PC-3 (cell line): ENCODE results near the gene UQCRQ. TPM values are rescaled to one million over a fixed set of nuclear protein-coding genes. Genes with fewer than 3 reads are reported as not detected.

ENCODE experiments used
- ATAC-seq: fragments of 200-7000 bp; cut with Tn5 transposase; 2 replicates; pipeline ENCODE4 v1.9.1; 2020; ENCODE audit warnings: mild to moderate bottlenecking, moderate library complexity
- BruUV-seq: library from RNA; stranded (reverse); fragments of 400-500 nt; replicated peaks from 2 replicates; lab custom pipeline; 2021; lab: Mats Ljungman, UMichigan
- CTCF ChIA-PET: fragments of 300-600 bp; sonication (Branson Sonifier 250); formaldehyde crosslinking; loops from one replicate; lab custom pipeline; 2022; ENCODE audit warnings: antibody characterized with exemption; lab: Charles Lee
- POLR2A ChIA-PET: fragments of 300-600 bp; sonication (Branson Sonifier 250); formaldehyde crosslinking; loops from one replicate; lab custom pipeline; 2022; ENCODE audit warnings: antibody characterized with exemption; ENCODE audit not compliant: unreplicated experiment; lab: Charles Lee
- DNase-seq: peaks from one replicate; pipeline ENCODE4 v3.0.0-alpha.2; 2015
- H2AFZ ChIP-seq: fragments of 300-600 bp; sonication (generic); 2 replicates; pipeline ENCODE4 v1.6.0; 2016; ENCODE audit warnings: antibody characterized with exemption, low read length
- H3F3A ChIP-seq: fragments of 300-600 bp; sonication (generic); one replicate; pipeline ENCODE4 v1.6.0; 2017; ENCODE audit warnings: antibody characterized with exemption, low read length, control low read depth, mild to moderate bottlenecking; ENCODE audit not compliant: unreplicated experiment
- H3K27ac ChIP-seq: fragments of 300-600 bp; sonication (generic); 2 replicates; pipeline ENCODE4 v1.5.1; 2016; ENCODE audit warnings: mild to moderate bottlenecking, low read length
- H3K27me3 ChIP-seq: fragments of 300-600 bp; sonication (generic); 2 replicates; pipeline ENCODE4 v1.6.1; 2016; ENCODE audit warnings: low read length, mixed read lengths
- H3K36me3 ChIP-seq: fragments of 300-600 bp; sonication (generic); 2 replicates; pipeline ENCODE4 v1.6.1; 2016; ENCODE audit warnings: low read depth, mixed run types, low read length, mixed read lengths
- H3K4me1 ChIP-seq: fragments of 300-600 bp; sonication (generic); 2 replicates; pipeline ENCODE4 v1.5.1; 2016; ENCODE audit warnings: low read length; ENCODE audit not compliant: insufficient read depth
- H3K4me2 ChIP-seq: fragments of 300-600 bp; sonication (generic); 2 replicates; pipeline ENCODE4 v1.6.0; 2016; ENCODE audit warnings: low read length
- H3K4me3 ChIP-seq: fragments of 300-600 bp; sonication (generic); 2 replicates; pipeline ENCODE4 v1.5.1; 2016; ENCODE audit warnings: mild to moderate bottlenecking, low read length, mixed read lengths
- H3K79me2 ChIP-seq: fragments of 300-600 bp; sonication (generic); 2 replicates; pipeline ENCODE4 v1.6.1; 2017; ENCODE audit warnings: low read length, mixed read lengths
- H3K9ac ChIP-seq: fragments of 300-600 bp; sonication (generic); 2 replicates; pipeline ENCODE4 v1.6.0; 2016; ENCODE audit warnings: mild to moderate bottlenecking, low read length
- H3K9me2 ChIP-seq: fragments of 300-600 bp; sonication (generic); replicated peaks from 2 replicates; pipeline ENCODE4 v1.6.1; 2016; ENCODE audit warnings: mixed run types, low read length, mixed read lengths
- H3K9me3 ChIP-seq: fragments of 300-600 bp; sonication (generic); 2 replicates; pipeline ENCODE4 v1.6.1; 2016; ENCODE audit warnings: low read length, mixed read lengths
- H4K20me1 ChIP-seq: fragments of 300-600 bp; sonication (generic); 2 replicates; pipeline ENCODE4 v1.6.1; 2016; ENCODE audit warnings: low read length, mixed read lengths
- EZH2 ChIP-seq: fragments of 300-600 bp; sonication (generic); IDR thresholded peaks from one replicate; pipeline ENCODE4 v1.6.1; 2017; ENCODE audit warnings: antibody characterized with exemption, mild to moderate bottlenecking, low read length; ENCODE audit not compliant: unreplicated experiment
- EZH2phosphoT487 ChIP-seq: fragments of 300-600 bp; sonication (generic); IDR thresholded peaks from 2 replicates; pipeline ENCODE4 v1.6.1; 2018; ENCODE audit warnings: mild to moderate bottlenecking, antibody characterized with exemption, low read length, borderline replicate concordance
- intact Hi-C: fragments of 100-400 bp; cut with micrococcal nuclease; formaldehyde crosslinking; loops from 2 replicates; pipeline ENCODE4 v1.9.0; 2023
- total RNA-seq: library from RNA; depleted of rRNA; stranded (reverse); fragments of >200 nt; gene quantifications from 2 replicates; pipeline ENCODE4 v1.2.3, GENCODE V29; 2014
- TF ChIP-seq, protein P1 (sequence below): fragments of 300-600 bp; sonication (generic); conservative IDR thresholded peaks from 2 replicates; pipeline ENCODE4 v1.5.1; 2017; ENCODE audit warnings: antibody characterized with exemption, low read depth, mild to moderate bottlenecking, low read length

The UQCRQ gene
- total RNA-seq, 1 experiment from 2014 or later = 198 TPM

DNA sequence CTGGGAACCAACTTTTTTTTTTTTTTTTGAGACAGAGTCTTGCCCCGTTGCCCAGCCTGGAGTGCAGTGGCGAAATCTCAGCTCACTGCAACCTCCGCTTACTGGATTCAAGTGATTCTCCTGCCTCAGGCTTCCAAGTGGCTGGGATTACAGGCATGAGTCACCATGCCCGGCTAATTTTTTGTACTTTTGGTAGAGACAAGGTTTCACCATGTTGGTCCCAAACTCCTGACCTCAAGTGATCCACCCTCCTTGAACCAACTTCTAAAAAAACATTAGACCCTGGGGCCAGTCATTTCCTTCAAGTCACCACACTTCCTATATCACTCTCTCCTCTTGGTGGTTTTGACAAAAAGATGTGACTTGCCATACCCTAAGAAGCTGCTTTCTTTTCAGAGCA, 25.1 kb upstream of the UQCRQ start:
- no peak overlapping the region for H3K27ac ChIP-seq
- peak; percentile 10 for DNase-seq
- H3K9ac ChIP-seq = no peak overlapping the region
- TF ChIP-seq EZH2 (no peak), EZH2phosphoT487 (no peak)
- TF ChIP-seq, protein P1, sequence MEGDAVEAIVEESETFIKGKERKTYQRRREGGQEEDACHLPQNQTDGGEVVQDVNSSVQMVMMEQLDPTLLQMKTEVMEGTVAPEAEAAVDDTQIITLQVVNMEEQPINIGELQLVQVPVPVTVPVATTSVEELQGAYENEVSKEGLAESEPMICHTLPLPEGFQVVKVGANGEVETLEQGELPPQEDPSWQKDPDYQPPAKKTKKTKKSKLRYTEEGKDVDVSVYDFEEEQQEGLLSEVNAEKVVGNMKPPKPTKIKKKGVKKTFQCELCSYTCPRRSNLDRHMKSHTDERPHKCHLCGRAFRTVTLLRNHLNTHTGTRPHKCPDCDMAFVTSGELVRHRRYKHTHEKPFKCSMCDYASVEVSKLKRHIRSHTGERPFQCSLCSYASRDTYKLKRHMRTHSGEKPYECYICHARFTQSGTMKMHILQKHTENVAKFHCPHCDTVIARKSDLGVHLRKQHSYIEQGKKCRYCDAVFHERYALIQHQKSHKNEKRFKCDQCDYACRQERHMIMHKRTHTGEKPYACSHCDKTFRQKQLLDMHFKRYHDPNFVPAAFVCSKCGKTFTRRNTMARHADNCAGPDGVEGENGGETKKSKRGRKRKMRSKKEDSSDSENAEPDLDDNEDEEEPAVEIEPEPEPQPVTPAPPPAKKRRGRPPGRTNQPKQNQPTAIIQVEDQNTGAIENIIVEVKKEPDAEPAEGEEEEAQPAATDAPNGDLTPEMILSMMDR = no peak
- H3K9me3 ChIP-seq = no peaks in the 10 kb centered on the region
- no peaks in the 10 kb centered on the region for H3K36me3 ChIP-seq
- no peaks in the 10 kb centered on the region for H3K79me2 ChIP-seq
- H3K27me3 ChIP-seq = no peaks in the 10 kb centered on the region
- no peak overlapping the region for H3K4me2 ChIP-seq
- ATAC-seq = no peak
- peaks cover 32% of the 10 kb centered on the region for H3K4me1 ChIP-seq
- no peaks in the 10 kb centered on the region for H3K9me2 ChIP-seq
- CTCF ChIA-PET = no interaction called here
- no peaks in the 10 kb centered on the region for H3F3A ChIP-seq
- H2AFZ ChIP-seq = no peak overlapping the region
- H4K20me1 ChIP-seq = no peaks in the 10 kb centered on the region
- no TSS peak for BruUV-seq
- intact Hi-C loops = no loop called here
- no peak overlapping the region for H3K4me3 ChIP-seq
- POLR2A ChIA-PET = no interaction called here

DNA sequence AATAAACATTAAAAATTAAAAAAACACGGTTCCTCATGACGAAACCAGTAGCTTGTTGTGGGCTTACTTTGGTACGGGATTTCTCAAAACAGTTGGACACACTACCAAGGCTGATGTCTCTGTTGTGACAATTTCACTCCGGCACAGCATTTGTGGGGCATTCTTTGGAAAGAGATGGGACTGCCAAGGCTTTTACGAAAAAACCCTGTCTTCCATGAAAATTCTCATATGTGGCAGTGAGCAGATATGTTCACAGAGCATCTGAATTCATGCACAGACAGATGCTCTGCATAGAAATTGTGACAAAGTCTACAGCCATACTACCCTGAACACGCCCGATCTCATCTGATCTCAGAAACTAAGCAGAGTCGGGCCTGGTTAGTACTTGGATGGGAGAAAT, 18.2 kb upstream of the UQCRQ start:
- H3K79me2 ChIP-seq = no peaks in the 10 kb centered on the region
- no peak for ATAC-seq
- BruUV-seq = no TSS peak

DNA sequence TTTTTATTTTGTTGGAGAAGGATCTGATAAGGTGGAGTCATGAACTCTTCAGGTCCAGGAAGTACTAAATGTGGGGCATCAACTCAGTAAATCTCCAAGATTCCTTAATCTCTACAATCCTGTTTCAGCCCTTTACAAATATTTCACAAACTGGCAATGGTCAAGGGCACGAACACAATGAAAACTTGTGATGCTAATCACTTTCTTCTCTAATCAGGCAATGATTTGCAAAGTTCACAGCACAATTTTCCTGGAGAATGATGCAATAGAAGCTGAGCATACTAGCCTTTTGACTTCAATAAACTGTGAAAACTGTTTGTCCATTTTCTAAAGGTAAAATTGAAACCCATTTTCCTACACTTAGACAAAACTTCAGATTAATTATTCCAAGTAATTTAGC, 17.1 kb upstream of the UQCRQ start:
- TF ChIP-seq EZH2phosphoT487 = no peak
- TF ChIP-seq, protein P1 = no peak
- no peak for TF ChIP-seq EZH2
- Histone ChIP-seq H4K20me1 (no peaks in the 10 kb centered on the region), H3K9ac (no peak overlapping the region), H3K27ac (no peak overlapping the region), H3K9me2 (no peaks in the 10 kb centered on the region), H3K79me2 (no peaks in the 10 kb centered on the region), H3K27me3 (no peaks in the 10 kb centered on the region), H3K9me3 (no peaks in the 10 kb centered on the region), H3F3A (no peaks in the 10 kb centered on the region), H2AFZ (no peak overlapping the region), H3K4me3 (no peak overlapping the region), H3K4me2 (no peak overlapping the region), H3K4me1 (no peaks in the 10 kb centered on the region), H3K36me3 (no peaks in the 10 kb centered on the region)
- intact Hi-C loops = no loop called here
- ATAC-seq (no peak), DNase-seq (no peak)
- no TSS peak for BruUV-seq
- ChIA-PET POLR2A (no interaction called here), CTCF (no interaction called here)

More for the DNA sequence above, 18.2 kb upstream of the UQCRQ start:
- no peaks in the 10 kb centered on the region for H3K4me1 ChIP-seq
- no peak for DNase-seq
- H3K4me2 ChIP-seq = no peak overlapping the region
- ChIA-PET CTCF (no interaction called here), POLR2A (no interaction called here)
- no peaks in the 10 kb centered on the region for H3K9me2 ChIP-seq
- H4K20me1 ChIP-seq = no peaks in the 10 kb centered on the region
- H3K36me3 ChIP-seq = no peaks in the 10 kb centered on the region
- H3K27me3 ChIP-seq = no peaks in the 10 kb centered on the region
- H3K9ac ChIP-seq = no peak overlapping the region
- intact Hi-C loops = no loop called here
- no peaks in the 10 kb centered on the region for H3K9me3 ChIP-seq
- H3K27ac ChIP-seq = no peak overlapping the region
- no peak overlapping the region for H2AFZ ChIP-seq
- no peak overlapping the region for H3K4me3 ChIP-seq
- TF ChIP-seq, protein P1 = no peak
- TF ChIP-seq EZH2 = no peak
- TF ChIP-seq EZH2phosphoT487 = no peak
- no peaks in the 10 kb centered on the region for H3F3A ChIP-seq
